Measurements from ENCODE around the gene KIAA0513. TPM values are rescaled to one million over a fixed set of nuclear protein-coding genes. Genes with fewer than 3 reads are reported as not detected.
A peak's percentile ranks its signal among the peaks of the same experiment; 100 is the strongest.

KIAA0513 gene
- total and polyA plus RNA-seq, 10 of the 15 experiments (the other 5 are each of a cell fraction or from before 2014, with no cell fraction given) = 0.14 to 5.8 (median 2.0) TPM

- CTCF ChIA-PET = interaction anchor here (0.9 to 3.4 kb wide), 5 partner anchors 10 to 128 kb away, joined by 3 to 14 read pairs (median 5); no protein-coding TSS in a partner anchor
Measured at GRCh38 chr16:85124636-85125346, 97.2 kb downstream of the KIAA0513 start.

More at GRCh38 chr16:85124636-85125346, 97.2 kb downstream of the KIAA0513 start:
- H3K9ac ChIP-seq (ENCODE audit: control insufficient read depth, insufficient read depth, low read length) = no peak overlapping the region
- intact Hi-C loops (cut with micrococcal nuclease; ENCODE audit: unreplicated experiment) = no loop called here
- BruUV-seq (replicated peaks) = no TSS peak
- H3K36me3 ChIP-seq (ENCODE audit: control insufficient read depth in 2 of 2, insufficient read depth in 2 of 2, low read length in 1 of 2) = no peaks in the 10 kb centered on the region
- no peaks in the 10 kb centered on the region for H3K4me1 ChIP-seq (ENCODE audit: control insufficient read depth, insufficient read depth, low read length)
- H3K27ac ChIP-seq (ENCODE audit: control insufficient read depth, insufficient read depth) = no peak overlapping the region
- in situ Hi-C loops (cut with MboI) = no loop called here
- DNase-seq (ENCODE audit: low read depth, low spot score) (no peak), FAIRE-seq (no peak), ATAC-seq (no peak)
- H3K4me2 ChIP-seq (ENCODE audit: control insufficient read depth, insufficient read depth) = no peak overlapping the region
- ChIA-PET POLR2A (no interaction called here), RAD21 (ENCODE audit: unreplicated experiment) (interaction anchor here (1.9 kb wide), 1 partner anchor 10 kb away, joined by 8 read pairs; no protein-coding TSS in a partner anchor), SMC1A (ENCODE audit: uncharacterized antibody, unreplicated experiment) (interaction anchor here (1.1 to 1.2 kb wide), 3 partner anchors 10 to 100 kb away, joined by 3 to 5 read pairs (median 4); no protein-coding TSS in a partner anchor)
- H4K20me1 ChIP-seq (ENCODE audit: control insufficient read depth, insufficient read depth) = no peaks in the 10 kb centered on the region
- H3K79me2 ChIP-seq (ENCODE audit: control insufficient read depth, insufficient read depth, low read length) = no peaks in the 10 kb centered on the region
- H3K4me3 ChIP-seq = no peak overlapping the region
- no peaks in the 10 kb centered on the region for H3K9me3 ChIP-seq (replicated peaks; ENCODE audit: control insufficient read depth, insufficient read depth, low read length)
- no peaks in the 10 kb centered on the region for H3K27me3 ChIP-seq (replicated peaks in 1 of 2; ENCODE audit: control insufficient read depth in 2 of 2, insufficient read depth in 2 of 2, low read length in 1 of 2)
- WGBS (ENCODE audit: insufficient coverage, insufficient replicate concordance, low lambda C conversion rate, missing lambda C conversion rate) = 34% methylated on average over 11 of the region's 11 CpGs
- TF ChIP-seq BCL11A (IDR thresholded peaks at IDR 0.05; ENCODE audit: low read depth, low read length) (no peak), RCOR1 (conservative IDR thresholded peaks at IDR 0.05; ENCODE audit: low read depth, low read length) (no peak), HCFC1 (IDR thresholded peaks at IDR 0.05; ENCODE audit: low read length) (no peak), NR2C1 (IDR thresholded peaks at IDR 0.05) (no peak), E2F4 (IDR thresholded peaks at IDR 0.05; ENCODE audit: low read depth, low read length) (no peak), BACH1 (IDR thresholded peaks at IDR 0.05; ENCODE audit: borderline replicate concordance) (peak; percentile 56; the same call in 1 of the 2 replicates), CREB1 (IDR thresholded peaks at IDR 0.05; ENCODE audit: low read depth) (no peak), JUNB (IDR thresholded peaks at IDR 0.05) (no peak)
- no peak overlapping the region for H2AFZ ChIP-seq (ENCODE audit: control insufficient read depth, low read depth, low read length)

All from GM12878 (cell line).